ENCODE data around the gene ALKBH5.
"Not testable (repeated sequence)": the region's sequence is repeated elsewhere in the genome, so short reads cannot be mapped to it uniquely, and the experiment has no call there.

The ALKBH5 gene

DNA sequence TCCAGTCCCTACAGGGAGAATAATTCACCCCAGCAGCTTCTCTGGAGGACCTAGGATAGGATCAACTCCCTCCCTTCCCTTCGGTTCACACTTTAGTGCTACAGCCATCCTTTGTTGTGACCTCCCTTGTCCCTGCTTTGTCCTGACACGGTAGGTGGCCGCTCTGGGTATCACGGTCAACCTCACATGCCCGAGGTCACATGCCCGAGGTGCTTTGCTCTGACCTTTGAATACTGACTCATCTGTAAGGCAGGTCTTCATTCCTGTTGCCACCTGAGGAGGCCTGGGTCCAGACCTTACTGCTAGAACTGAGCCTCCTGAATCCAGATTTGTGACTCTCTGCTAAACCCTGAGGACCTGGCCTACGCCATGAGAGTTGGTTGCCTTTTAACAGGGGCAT is 19.7 kb downstream of the ALKBH5 start:
- H3K4me3 ChIP-seq (ENCODE audit: low read depth, low read length) = no peak overlapping the region
- H3K36me3 ChIP-seq = peaks cover 78% of the 10 kb centered on the region
- no peak overlapping the region for H3K27ac ChIP-seq
- no peak for DNase-seq
- H3K27me3 ChIP-seq (ENCODE audit: insufficient read depth, low read depth, severe bottlenecking) = no peaks in the 10 kb centered on the region
- no peaks in the 10 kb centered on the region for H3K9me3 ChIP-seq (ENCODE audit: severe bottlenecking)
- TF ChIP-seq, protein P1, sequence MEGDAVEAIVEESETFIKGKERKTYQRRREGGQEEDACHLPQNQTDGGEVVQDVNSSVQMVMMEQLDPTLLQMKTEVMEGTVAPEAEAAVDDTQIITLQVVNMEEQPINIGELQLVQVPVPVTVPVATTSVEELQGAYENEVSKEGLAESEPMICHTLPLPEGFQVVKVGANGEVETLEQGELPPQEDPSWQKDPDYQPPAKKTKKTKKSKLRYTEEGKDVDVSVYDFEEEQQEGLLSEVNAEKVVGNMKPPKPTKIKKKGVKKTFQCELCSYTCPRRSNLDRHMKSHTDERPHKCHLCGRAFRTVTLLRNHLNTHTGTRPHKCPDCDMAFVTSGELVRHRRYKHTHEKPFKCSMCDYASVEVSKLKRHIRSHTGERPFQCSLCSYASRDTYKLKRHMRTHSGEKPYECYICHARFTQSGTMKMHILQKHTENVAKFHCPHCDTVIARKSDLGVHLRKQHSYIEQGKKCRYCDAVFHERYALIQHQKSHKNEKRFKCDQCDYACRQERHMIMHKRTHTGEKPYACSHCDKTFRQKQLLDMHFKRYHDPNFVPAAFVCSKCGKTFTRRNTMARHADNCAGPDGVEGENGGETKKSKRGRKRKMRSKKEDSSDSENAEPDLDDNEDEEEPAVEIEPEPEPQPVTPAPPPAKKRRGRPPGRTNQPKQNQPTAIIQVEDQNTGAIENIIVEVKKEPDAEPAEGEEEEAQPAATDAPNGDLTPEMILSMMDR (IDR thresholded peaks at IDR 0.05; ENCODE audit: low read depth, low read length) = no peak

DNA sequence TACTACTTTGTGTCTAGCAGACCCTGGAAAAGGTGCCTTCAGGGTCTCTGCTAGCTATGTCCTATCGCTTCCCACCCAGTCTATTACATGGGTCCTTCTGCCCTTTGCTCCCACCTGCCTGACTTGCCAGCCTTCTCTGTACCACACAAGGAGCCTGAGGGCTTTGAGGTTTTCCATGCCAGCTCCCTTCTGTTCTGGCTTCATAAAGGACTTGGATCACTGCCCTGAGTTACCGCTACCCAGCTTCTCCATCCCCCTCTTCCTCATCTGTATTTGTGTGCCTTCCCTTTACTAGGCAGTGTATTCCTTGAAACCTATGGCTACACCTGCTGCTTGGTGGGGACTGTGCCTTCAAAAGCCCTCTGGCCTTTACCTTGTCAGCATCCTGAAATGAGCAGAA is 22.2 kb downstream of the ALKBH5 start:
- DNase-seq = no peak
- Histone ChIP-seq H3K36me3 (peaks cover 79% of the 10 kb centered on the region), H3K27me3 (ENCODE audit: insufficient read depth, low read depth, severe bottlenecking) (no peaks in the 10 kb centered on the region), H3K4me3 (ENCODE audit: low read depth, low read length) (no peak overlapping the region), H3K9me3 (ENCODE audit: severe bottlenecking) (no peaks in the 10 kb centered on the region), H3K27ac (no peak overlapping the region)
- TF ChIP-seq, protein P1 (IDR thresholded peaks at IDR 0.05; ENCODE audit: low read depth, low read length) = no peak

DNA sequence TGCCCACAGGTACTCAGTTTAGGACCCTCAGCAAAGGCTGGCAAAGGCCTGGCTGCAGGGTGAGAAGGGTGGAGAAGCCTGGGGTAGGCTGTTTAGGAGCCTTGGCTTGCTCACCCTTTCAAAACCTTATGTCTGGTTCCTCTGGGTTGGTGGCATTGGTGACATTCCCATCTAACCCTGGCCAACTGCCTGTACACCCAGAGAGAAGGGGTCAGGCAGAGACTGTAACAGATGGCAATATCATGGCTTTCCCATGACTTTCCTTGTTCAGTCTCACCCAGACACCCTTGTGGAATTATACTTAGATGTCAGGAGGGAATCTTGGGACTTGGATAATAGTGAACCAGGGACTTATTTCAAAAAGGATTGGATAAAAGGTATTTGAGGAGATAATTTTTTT is 23.3 kb downstream of the ALKBH5 start:
- TF ChIP-seq, protein P1 (IDR thresholded peaks at IDR 0.05; ENCODE audit: low read depth, low read length) = no peak
- Histone ChIP-seq H3K9me3 (ENCODE audit: severe bottlenecking) (no peaks in the 10 kb centered on the region), H3K27me3 (ENCODE audit: insufficient read depth, low read depth, severe bottlenecking) (no peaks in the 10 kb centered on the region), H3K36me3 (peaks cover 75% of the 10 kb centered on the region), H3K4me3 (ENCODE audit: low read depth, low read length) (no peak overlapping the region), H3K27ac (no peak overlapping the region)
- no peak for DNase-seq

DNA sequence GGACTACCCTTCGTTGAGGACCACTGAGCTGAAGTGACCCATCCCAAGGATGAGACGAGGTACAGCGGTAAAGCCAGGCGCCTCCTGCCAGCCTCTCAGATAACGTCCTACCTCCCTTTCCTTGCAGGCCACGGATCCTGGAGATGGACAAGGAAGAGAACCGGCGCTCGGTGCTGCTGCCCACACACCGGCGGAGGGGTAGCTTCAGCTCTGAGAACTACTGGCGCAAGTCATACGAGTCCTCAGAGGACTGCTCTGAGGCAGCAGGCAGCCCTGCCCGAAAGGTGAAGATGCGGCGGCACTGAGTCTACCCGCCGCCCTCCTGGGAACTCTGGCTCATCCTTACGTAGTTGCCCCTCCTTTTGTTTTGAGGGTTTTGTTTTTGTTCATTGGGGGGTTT is 24.5 kb downstream of the ALKBH5 start:
- peaks cover 69% of the 10 kb centered on the region for H3K36me3 ChIP-seq
- H3K9me3 ChIP-seq (ENCODE audit: severe bottlenecking) = no peaks in the 10 kb centered on the region
- TF ChIP-seq, protein P1 (IDR thresholded peaks at IDR 0.05; ENCODE audit: low read depth, low read length) = no peak
- H3K27ac ChIP-seq = no peak overlapping the region
- DNase-seq = no peak
- no peaks in the 10 kb centered on the region for H3K27me3 ChIP-seq (ENCODE audit: insufficient read depth, low read depth, severe bottlenecking)
- no peak overlapping the region for H3K4me3 ChIP-seq (ENCODE audit: low read depth, low read length)

DNA sequence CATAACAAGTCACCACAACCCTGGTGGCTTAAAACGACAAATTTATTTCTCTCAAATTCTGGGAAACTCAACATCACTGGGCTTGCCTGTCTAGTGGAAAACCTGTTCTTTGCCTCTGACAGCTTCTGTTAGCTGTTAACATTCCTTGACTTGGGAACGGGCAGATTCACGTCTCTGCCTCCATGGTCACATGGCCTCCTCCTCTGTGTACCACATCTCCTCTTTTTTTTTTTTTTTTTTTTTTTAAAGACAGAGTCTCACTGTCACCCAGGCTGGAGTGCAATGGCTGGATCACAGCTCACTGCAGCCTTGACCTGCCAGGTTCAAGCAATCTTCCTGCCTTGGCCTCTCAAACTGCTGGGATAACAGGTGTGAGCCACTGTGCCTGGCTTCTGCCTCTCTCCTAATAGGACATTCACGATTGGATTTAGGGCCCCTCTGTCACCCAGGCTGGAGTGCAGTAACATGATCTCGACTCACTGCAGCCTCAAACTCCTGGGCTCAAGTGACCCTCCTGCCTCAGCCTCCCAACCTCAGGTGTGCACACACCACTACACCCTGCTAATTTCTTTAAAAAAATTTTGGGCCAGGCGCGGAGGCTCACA is 30.1 kb downstream of the ALKBH5 start:
- Histone ChIP-seq H3K27ac (no peak overlapping the region), H3K27me3 (ENCODE audit: insufficient read depth, low read depth, severe bottlenecking) (no peaks in the 10 kb centered on the region), H3K9me3 (ENCODE audit: severe bottlenecking) (no peaks in the 10 kb centered on the region), H3K36me3 (peaks cover 19% of the 10 kb centered on the region), H3K4me3 (ENCODE audit: low read depth, low read length) (no peak overlapping the region)
- no peak for DNase-seq
- TF ChIP-seq, protein P1 (IDR thresholded peaks at IDR 0.05; ENCODE audit: low read depth, low read length) = no peak

DNA sequence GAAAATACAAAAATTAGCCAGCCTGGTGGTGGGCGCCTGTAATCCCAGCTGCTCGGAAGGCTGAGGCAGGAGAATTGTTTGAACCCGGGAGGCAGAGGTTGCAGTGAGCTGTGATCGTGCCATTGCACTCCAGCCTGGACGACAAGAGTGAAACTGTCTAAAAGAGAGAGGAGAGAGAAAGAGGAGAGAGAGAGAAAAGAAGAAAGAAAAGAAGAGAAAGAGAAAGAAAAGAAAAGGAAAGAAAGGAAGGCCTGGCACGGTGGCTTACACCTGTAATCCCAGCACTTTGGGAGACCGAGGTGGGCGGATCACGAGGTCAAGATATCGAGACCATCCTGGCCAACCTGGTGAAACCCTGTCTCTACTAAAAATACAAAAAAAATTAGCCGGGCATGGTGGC is 33.3 kb downstream of the ALKBH5 start:
- H3K27me3 ChIP-seq (ENCODE audit: insufficient read depth, low read depth, severe bottlenecking); H3K4me3 ChIP-seq (ENCODE audit: low read depth, low read length); DNase-seq; H3K9me3 ChIP-seq (ENCODE audit: severe bottlenecking); H3K36me3 ChIP-seq; H3K27ac ChIP-seq: not testable (repeated sequence)

All from WERI-Rb-1 (cell line).